Adrenal gland (tissue), 5 donors: ENCODE results near the gene RIMBP2.

Experiments
- CTCF ChIP-seq, 6 experiments: fragments of 450-650 bp in 4 of 6; fragments of 200-600 bp in 2 of 6; sonication (generic) in 1 of 6; IDR thresholded peaks; 1 replicate in 5 of 6; 2 replicates in 1 of 6; pipeline versions ENCODE4 v1.5.1 to v1.8.0; 2016 to 2021; ENCODE audit warnings: antibody characterized with exemption in 6 of 6, mild to moderate bottlenecking in 2 of 6, moderate library complexity in 1 of 6
- POLR2A ChIP-seq, 2 donors: fragments of 450-650 bp; IDR thresholded peaks; one replicate each; pipeline ENCODE4 v1.6.1; 2017; ENCODE audit warnings: antibody characterized with exemption in 2 of 2, mild to moderate bottlenecking in 2 of 2, moderate library complexity in 1 of 2
- donor health status: DM: no; HTN: no; CAD: no.

- TF ChIP-seq CTCF (IDR thresholded peaks at IDR 0.05) (no peak), POLR2A (IDR thresholded peaks at IDR 0.05) (no peak)
These were observed 28.2 kb upstream of the RIMBP2 start for GRCh38 chr12:130744274-130744673.
